Immature natural killer cell (primary cell): ENCODE results near the gene GGA1. TPM values are rescaled to one million over a fixed set of nuclear protein-coding genes. Genes with fewer than 3 reads are reported as not detected.
A peak's percentile ranks its signal among the peaks of the same experiment; 100 is the strongest.
"Not testable (repeated sequence)": the region's sequence is repeated elsewhere in the genome, so short reads cannot be mapped to it uniquely, and the experiment has no call there.

Experiments used
- DNase-seq, 3 donors: peaks; one replicate each; pipeline ENCODE4 v3.0.0; 2022; ENCODE audit warnings: mixed read lengths in 1 of 3
- H3K27ac Mint-ChIP-seq, 6 donors: one replicate each; pipeline ENCODE4 v1.8.0; 2020; ENCODE audit warnings: mixed read lengths in 6 of 6, mild to moderate bottlenecking in 5 of 6, inconsistent platforms in 4 of 6, moderate library complexity in 3 of 6
- H3K27me3 Mint-ChIP-seq, 3 donors: one replicate each; pipeline ENCODE4 v1.8.0; 2020 to 2021; ENCODE audit warnings: low read depth in 3 of 3, mild to moderate bottlenecking in 3 of 3, mixed read lengths in 3 of 3, moderate library complexity in 3 of 3, inconsistent platforms in 1 of 3
- H3K36me3 Mint-ChIP-seq, 3 donors: one replicate each; pipeline ENCODE4 v1.8.0; 2020; ENCODE audit warnings: mixed read lengths in 3 of 3, inconsistent platforms in 2 of 3, mild to moderate bottlenecking in 2 of 3
- H3K4me1 Mint-ChIP-seq, 2 donors: one replicate each; pipeline ENCODE4 v1.8.0; 2020; ENCODE audit warnings: inconsistent platforms in 2 of 2, mild to moderate bottlenecking in 2 of 2, mixed read lengths in 2 of 2, moderate library complexity in 1 of 2
- H3K4me3 Mint-ChIP-seq, 5 donors: one replicate each; pipeline ENCODE4 v1.8.0; 2020; ENCODE audit warnings: mild to moderate bottlenecking in 5 of 5, mixed read lengths in 5 of 5, inconsistent platforms in 3 of 5, moderate library complexity in 3 of 5
- H3K9me3 Mint-ChIP-seq, 6 donors: one replicate each; pipeline ENCODE4 v1.8.0; 2020; ENCODE audit warnings: mild to moderate bottlenecking in 6 of 6, mixed read lengths in 6 of 6, inconsistent platforms in 4 of 6, moderate library complexity in 3 of 6
- polyA plus RNA-seq, 3 donors: library from polyadenylated mRNA; unstranded; fragments of 300-500 nt; fragmentation: Illumina TruSeq; gene quantifications; one replicate each; pipeline ENCODE4 v1.2.3, GENCODE V29; 2021

The GGA1 gene
- polyA plus RNA-seq, 3 donors from 2014 or later, result 21.3 to 29.6 (median 25.3) TPM

GRCh38 chr22:37640591-37641560 is 32.2 kb downstream of the GGA1 start:
- Mint-ChIP-seq H3K36me3 (peaks cover 3 to 13% (median 8%) of the 10 kb centered on the region in 3 donors), H3K4me3 (peak overlapping the region; percentile 91 to 98 (median 96)), H3K4me1 (peaks cover 57 to 66% of the 10 kb centered on the region in 2 donors), H3K27ac (peak overlapping the region; percentile 80 to 95 (median 92)), H3K27me3 (peaks cover 0 to 10% (median 2%) of the 10 kb centered on the region in 3 donors), H3K9me3 (no peaks in the 10 kb centered on the region)
- DNase-seq, result no peak

GRCh38 chr22:37641561-37641949 is 32.9 kb downstream of the GGA1 start:
- no peak for DNase-seq
- Mint-ChIP-seq H3K4me1 (peaks cover 50 to 60% of the 10 kb centered on the region in 2 donors), H3K27ac (peak overlapping the region in 5 of 6 donors; percentile 12 to 84 (median 58)), H3K27me3 (peaks cover 0 to 10% (median 0%) of the 10 kb centered on the region in 3 donors), H3K9me3 (no peaks in the 10 kb centered on the region), H3K36me3 (peaks cover 3 to 13% (median 8%) of the 10 kb centered on the region in 3 donors), H3K4me3 (peak overlapping the region; percentile 40 to 98 (median 96))

- peak overlapping the region; percentile 17 to 61 (median 49) for H3K4me3 Mint-ChIP-seq
- peak; percentile 75 to 80 (median 76) for DNase-seq
- H3K9me3 Mint-ChIP-seq, result no peaks in the 10 kb centered on the region
- H3K27ac Mint-ChIP-seq, result peak overlapping the region; percentile 23 to 85 (median 69)
- peaks cover 33 to 44% of the 10 kb centered on the region in 2 donors for H3K4me1 Mint-ChIP-seq
- peaks cover 3 to 16% (median 8%) of the 10 kb centered on the region in 3 donors for H3K36me3 Mint-ChIP-seq
- peaks cover 0 to 9% (median 0%) of the 10 kb centered on the region in 3 donors for H3K27me3 Mint-ChIP-seq
Measured at GRCh38 chr22:37643225-37643847, 34.7 kb downstream of the GGA1 start.

GRCh38 chr22:37647317-37647716 is 38.7 kb downstream of the GGA1 start:
- Mint-ChIP-seq H3K27ac (no peak overlapping the region), H3K4me3 (no peak overlapping the region), H3K27me3 (peaks cover 0 to 5% (median 0%) of the 10 kb centered on the region in 3 donors), H3K9me3 (no peaks in the 10 kb centered on the region), H3K4me1 (peaks cover 16 to 20% of the 10 kb centered on the region in 2 donors), H3K36me3 (peaks cover 3 to 30% (median 12%) of the 10 kb centered on the region in 3 donors)
- no peak for DNase-seq

- peaks cover 0 to 5% (median 0%) of the 10 kb centered on the region in 3 donors for H3K27me3 Mint-ChIP-seq
- no peak overlapping the region for H3K27ac Mint-ChIP-seq
- H3K4me3 Mint-ChIP-seq, result no peak overlapping the region
- no peak for DNase-seq
- peaks cover 10 to 16% of the 10 kb centered on the region in 2 donors for H3K4me1 Mint-ChIP-seq
- H3K36me3 Mint-ChIP-seq, result peaks cover 3 to 30% (median 12%) of the 10 kb centered on the region in 3 donors
- no peaks in the 10 kb centered on the region for H3K9me3 Mint-ChIP-seq
Measured at GRCh38 chr22:37647928-37648327, 39.3 kb downstream of the GGA1 start.

GRCh38 chr22:37650463-37651136 is 42.0 kb downstream of the GGA1 start:
- peaks cover 0 to 23% (median 7%) of the 10 kb centered on the region in 3 donors for H3K36me3 Mint-ChIP-seq
- DNase-seq, result no peak
- H3K9me3 Mint-ChIP-seq, result no peaks in the 10 kb centered on the region

GRCh38 chr22:37654563-37655251 is 46.1 kb downstream of the GGA1 start:
- H3K36me3 Mint-ChIP-seq, result peaks cover 0 to 10% (median 3%) of the 10 kb centered on the region in 3 donors
- H3K4me3 Mint-ChIP-seq, result no peak overlapping the region
- peak overlapping the region in 2 of 6 donors; percentile 65 to 78 for H3K27ac Mint-ChIP-seq
- no peaks in the 10 kb centered on the region for H3K9me3 Mint-ChIP-seq
- peaks cover 16 to 21% of the 10 kb centered on the region in 2 donors for H3K4me1 Mint-ChIP-seq
- no peak for DNase-seq
- H3K27me3 Mint-ChIP-seq, result peaks cover 3 to 6% (median 6%) of the 10 kb centered on the region in 3 donors

More at GRCh38 chr22:37650463-37651136, 42.0 kb downstream of the GGA1 start:
- no peak overlapping the region for H3K27ac Mint-ChIP-seq
- H3K4me3 Mint-ChIP-seq, result no peak overlapping the region
- H3K27me3 Mint-ChIP-seq, result peaks cover 0 to under 1% (median under 1%) of the 10 kb centered on the region in 3 donors
- peaks cover 0 to 6% of the 10 kb centered on the region in 2 donors for H3K4me1 Mint-ChIP-seq

GRCh38 chr22:37655252-37655563 is 46.6 kb downstream of the GGA1 start:
- Mint-ChIP-seq H3K4me3 (no peak overlapping the region), H3K36me3 (peaks cover 0 to 7% (median 3%) of the 10 kb centered on the region in 3 donors), H3K27ac (no peak overlapping the region), H3K27me3 (peaks cover 3 to 6% (median 6%) of the 10 kb centered on the region in 3 donors), H3K9me3 (no peaks in the 10 kb centered on the region), H3K4me1 (peaks cover 21 to 26% of the 10 kb centered on the region in 2 donors)
- no peak for DNase-seq

- not testable (repeated sequence) for H3K27me3 Mint-ChIP-seq, DNase-seq, H3K4me3 Mint-ChIP-seq, H3K36me3 Mint-ChIP-seq, H3K9me3 Mint-ChIP-seq
- H3K27ac Mint-ChIP-seq, result peak overlapping the region in 4 of 6 donors; percentile 67 to 81 (median 72)
- H3K4me1 Mint-ChIP-seq, result peaks cover 35 to 39% of the 10 kb centered on the region in 2 donors
Measured at GRCh38 chr22:37656583-37656982, 47.9 kb downstream of the GGA1 start.

GRCh38 chr22:37657590-37658132 is 49.0 kb downstream of the GGA1 start:
- DNase-seq, result no peak

GRCh38 chr22:37658133-37659065 is 49.8 kb downstream of the GGA1 start, which contains the start of gene PDXP:
TSS of gene PDXP (plus strand) at chr22:37658723. CDS start at chr22:37658783, 60 bp downstream.
- peak within 1 kb of the TSS; percentile 86 to 97 (median 94) for H3K27ac Mint-ChIP-seq
- H3K36me3 Mint-ChIP-seq, result peaks cover 0 to 3% (median 3%) of the 10 kb centered on the region in 3 donors
- H3K4me3 Mint-ChIP-seq, result peak within 1 kb of the TSS; percentile 84 to 91 (median 89)
- peak; percentile 99 for DNase-seq
- peaks cover 3 to 7% (median 6%) of the 10 kb centered on the region in 3 donors for H3K27me3 Mint-ChIP-seq
- H3K4me1 Mint-ChIP-seq, result peaks cover 41 to 42% of the 10 kb centered on the region in 2 donors
- no peaks in the 10 kb centered on the region for H3K9me3 Mint-ChIP-seq

More at GRCh38 chr22:37657590-37658132, 49.0 kb downstream of the GGA1 start:
- peaks cover 41 to 44% of the 10 kb centered on the region in 2 donors for H3K4me1 Mint-ChIP-seq
- no peaks in the 10 kb centered on the region for H3K9me3 Mint-ChIP-seq
- H3K4me3 Mint-ChIP-seq, result peak overlapping the region; percentile 84 to 91 (median 89)
- peaks cover 0 to 3% (median 3%) of the 10 kb centered on the region in 3 donors for H3K36me3 Mint-ChIP-seq
- peaks cover 3 to 6% (median 6%) of the 10 kb centered on the region in 3 donors for H3K27me3 Mint-ChIP-seq
- peak overlapping the region; percentile 86 to 97 (median 94) for H3K27ac Mint-ChIP-seq
